ENCODE measurements around the gene MDM4.
"Not testable (repeated sequence)": the region's sequence is repeated elsewhere in the genome, so short reads cannot be mapped to it uniquely, and the experiment has no call there.

The MDM4 gene

GRCh38 chr1:204520834-204521709, 4.9 kb downstream of the MDM4 start:
- H3K4me3 ChIP-seq (replicated peaks; ENCODE audit: low read depth, low read length) = no peak overlapping the region
- DNase-seq (ENCODE audit: extremely low read depth, low read depth) = no peak
- TF ChIP-seq CTCF (IDR thresholded peaks at IDR 0.05; ENCODE audit: low read depth, low read length, missing control alignments) = no peak

- DNase-seq (ENCODE audit: extremely low read depth, low read depth); H3K4me3 ChIP-seq (replicated peaks; ENCODE audit: low read depth, low read length): not testable (repeated sequence)
Observed at GRCh38 chr1:204521941-204522521, 5.8 kb downstream of the MDM4 start.

GRCh38 chr1:204523605-204524215, 7.5 kb downstream of the MDM4 start:
- DNase-seq (ENCODE audit: extremely low read depth, low read depth) = no peak
- TF ChIP-seq CTCF (IDR thresholded peaks at IDR 0.05; ENCODE audit: low read depth, low read length, missing control alignments) = no peak
- H3K4me3 ChIP-seq (replicated peaks; ENCODE audit: low read depth, low read length) = no peak overlapping the region

- no peak for DNase-seq (ENCODE audit: extremely low read depth, low read depth)
Observed at GRCh38 chr1:204524986-204525385, 8.8 kb downstream of the MDM4 start.

GRCh38 chr1:204528241-204528640, 12.0 kb downstream of the MDM4 start:
- DNase-seq (ENCODE audit: extremely low read depth, low read depth) = no peak
- no peak overlapping the region for H3K4me3 ChIP-seq (replicated peaks; ENCODE audit: low read depth, low read length)
- TF ChIP-seq CTCF (IDR thresholded peaks at IDR 0.05; ENCODE audit: low read depth, low read length, missing control alignments) = no peak

More at GRCh38 chr1:204524986-204525385, 8.8 kb downstream of the MDM4 start:
- no peak overlapping the region for H3K4me3 ChIP-seq (replicated peaks; ENCODE audit: low read depth, low read length)
- no peak for TF ChIP-seq CTCF (IDR thresholded peaks at IDR 0.05; ENCODE audit: low read depth, low read length, missing control alignments)

- TF ChIP-seq CTCF (IDR thresholded peaks at IDR 0.05; ENCODE audit: low read depth, low read length, missing control alignments) = no peak
- DNase-seq (ENCODE audit: extremely low read depth, low read depth) = no peak
- no peak overlapping the region for H3K4me3 ChIP-seq (replicated peaks; ENCODE audit: low read depth, low read length)
Observed at GRCh38 chr1:204528677-204529076, 12.5 kb downstream of the MDM4 start.

GRCh38 chr1:204529371-204529895, 13.2 kb downstream of the MDM4 start:
- DNase-seq (ENCODE audit: extremely low read depth, low read depth) = no peak
- no peak for TF ChIP-seq CTCF (IDR thresholded peaks at IDR 0.05; ENCODE audit: low read depth, low read length, missing control alignments)
- no peak overlapping the region for H3K4me3 ChIP-seq (replicated peaks; ENCODE audit: low read depth, low read length)
